Spinal cord (tissue), 10 donors: ENCODE data around the gene AP2B1. TPM values are rescaled to one million over a fixed set of nuclear protein-coding genes. Genes with fewer than 3 reads are reported as not detected.

Experiments used
- DNase-seq, 6 donors: peaks; one replicate each; pipeline versions ENCODE4 v3.0.0 to v3.0.0-alpha.2; 2013 to 2015; ENCODE audit warnings: low spot score in 6 of 6, low read depth in 4 of 6
- H3K27ac ChIP-seq: one replicate; pipeline ENCODE4 v1.5.1; 2013; ENCODE audit warnings: low read depth, low read length, control low read depth
- H3K27me3 ChIP-seq: one replicate; pipeline ENCODE4 v1.6.1; 2013; ENCODE audit warnings: low read length; ENCODE audit not compliant: control insufficient read depth, insufficient read depth
- H3K36me3 ChIP-seq: one replicate; pipeline ENCODE4 v1.6.1; 2013; ENCODE audit warnings: low read length; ENCODE audit not compliant: control insufficient read depth, insufficient read depth
- H3K4me1 ChIP-seq: one replicate; pipeline ENCODE4 v1.6.1; 2013; ENCODE audit warnings: low read length; ENCODE audit not compliant: control insufficient read depth, insufficient read depth
- H3K4me3 ChIP-seq: one replicate; pipeline ENCODE4 v1.5.1; 2013; ENCODE audit warnings: low read depth, low read length, control low read depth
- H3K9me3 ChIP-seq: one replicate; pipeline ENCODE4 v1.6.1; 2013; ENCODE audit warnings: low read length; ENCODE audit not compliant: control insufficient read depth, insufficient read depth
- WGBS: methylation state at CpG from one replicate; pipeline ENCODE4 v1.1.5; 2013; ENCODE audit warnings: missing lambda C conversion rate; ENCODE audit not compliant: insufficient coverage; 5-methylcytosine and 5-hydroxymethylcytosine counted together
- long read RNA-seq, 4 donors: transcript quantifications; one replicate each; lab custom pipeline, GENCODE V29; 2026
- polyA plus RNA-seq, 2 donors: library from polyadenylated mRNA; unstranded; fragments of 120-200 nt; gene quantifications; one replicate each; pipeline ENCODE4 v1.2.1, GENCODE V29; 2013; ENCODE audit not compliant: insufficient read length in 2 of 2
- total RNA-seq, 2 donors: library from RNA; depleted of rRNA in 1 of 2; stranded (reverse); fragments of 120-200 nt in 1 of 2; fragments of >200 nt in 1 of 2; gene quantifications; one replicate each; pipeline versions ENCODE4 v1.2.3 to v1.2.4, GENCODE V29; 2013 to 2014
- donor health status: healthy.

Gene AP2B1
- 100 to 1,000 TPM; 115 to 187 TPM for total RNA-seq
- polyA plus RNA-seq = 100 to 1,000 TPM; 247 to 287 TPM
- long read RNA-seq, donor 1, full-length matches to known transcripts = 12 of 41 reads
- long read RNA-seq, donor 1, partial matches to known transcripts = 29 of 41 reads
- long read RNA-seq, donor 1, other reads (novel, unspliced or antisense) = 0 of 41 reads
- long read RNA-seq, donor 2, full-length matches to known transcripts = 7 of 39 reads
- long read RNA-seq, donor 2, partial matches to known transcripts = 32 of 39 reads
- long read RNA-seq, donor 2, other reads (novel, unspliced or antisense) = 0 of 39 reads
- long read RNA-seq, donor 3, full-length matches to known transcripts = 9 of 29 reads
- long read RNA-seq, donor 3, partial matches to known transcripts = 20 of 29 reads
- long read RNA-seq, donor 3, other reads (novel, unspliced or antisense) = 0 of 29 reads
- long read RNA-seq, donor 4, full-length matches to known transcripts = 3 of 3 reads
- long read RNA-seq, donor 4, partial matches to known transcripts = 0 of 3 reads
- long read RNA-seq, donor 4, other reads (novel, unspliced or antisense) = 0 of 3 reads

- peaks cover 7% of the 10 kb centered on the region for H3K4me1 ChIP-seq
Measured at GRCh38 chr17:35587074-35587961, at the start of gene AP2B1. TSS of gene AP2B1 (plus strand) at chr17:35587322. CDS start at chr17:35594031, 6,709 bp downstream.

GRCh38 chr17:35537601-35538141, 49.5 kb upstream of the AP2B1 start, which contains the start of gene SLFN12L:
TSS of gene SLFN12L (minus strand) at chr17:35537678. CDS start at chr17:35522364, 15,314 bp downstream.
- Histone ChIP-seq H3K27me3 (peaks cover 12% of the 10 kb centered on the region), H3K27ac (no peak within 1 kb of the TSS), H3K4me1 (no peaks in the 10 kb centered on the region), H3K4me3 (no peak within 1 kb of the TSS), H3K36me3 (no peaks in the 10 kb centered on the region), H3K9me3 (no peaks in the 10 kb centered on the region)
- peak in 1 of 6 donors; percentile 16 for DNase-seq
- WGBS = 100% methylated on average over 1 of the region's 2 CpGs

More at GRCh38 chr17:35587074-35587961, at the start of gene AP2B1:
- Histone ChIP-seq H3K27ac (peak within 1 kb of the TSS; percentile 94), H3K27me3 (no peaks in the 10 kb centered on the region), H3K4me3 (peak within 1 kb of the TSS; percentile 99), H3K9me3 (no peaks in the 10 kb centered on the region), H3K36me3 (no peaks in the 10 kb centered on the region)
- under 1% methylated on average over 49 of the region's 50 CpGs for WGBS
- DNase-seq = peak; percentile 94 to 99 (median 97)

GRCh38 chr17:35539659-35540026, 47.5 kb upstream of the AP2B1 start:
- Histone ChIP-seq H3K4me3 (no peak overlapping the region), H3K27ac (no peak overlapping the region), H3K4me1 (no peaks in the 10 kb centered on the region), H3K27me3 (peaks cover 12% of the 10 kb centered on the region), H3K36me3 (no peaks in the 10 kb centered on the region), H3K9me3 (no peaks in the 10 kb centered on the region)
- DNase-seq = no peak
- 53% methylated on average over 3 of the region's 5 CpGs for WGBS

- 58% methylated on average over 2 of the region's 8 CpGs for WGBS
- no peaks in the 10 kb centered on the region for H3K9me3 ChIP-seq
- peaks cover 12% of the 10 kb centered on the region for H3K27me3 ChIP-seq
- DNase-seq = no peak
- no peak overlapping the region for H3K4me3 ChIP-seq
- no peaks in the 10 kb centered on the region for H3K4me1 ChIP-seq
- no peaks in the 10 kb centered on the region for H3K36me3 ChIP-seq
- H3K27ac ChIP-seq = no peak overlapping the region
Measured at GRCh38 chr17:35540589-35541404, 46.3 kb upstream of the AP2B1 start.

GRCh38 chr17:35541434-35541833, 45.7 kb upstream of the AP2B1 start:
- Histone ChIP-seq H3K27ac (no peak overlapping the region), H3K4me1 (no peaks in the 10 kb centered on the region), H3K4me3 (no peak overlapping the region), H3K9me3 (no peaks in the 10 kb centered on the region), H3K36me3 (no peaks in the 10 kb centered on the region), H3K27me3 (peaks cover 12% of the 10 kb centered on the region)
- DNase-seq = no peak
- WGBS = no CpG with 5 or more reads among the region's 1 CpG

- Histone ChIP-seq H3K9me3 (no peaks in the 10 kb centered on the region), H3K27ac (no peak overlapping the region), H3K27me3 (peaks cover 18% of the 10 kb centered on the region), H3K36me3 (no peaks in the 10 kb centered on the region), H3K4me1 (no peaks in the 10 kb centered on the region), H3K4me3 (no peak overlapping the region)
- no peak for DNase-seq
Measured at GRCh38 chr17:35542990-35543389, 44.1 kb upstream of the AP2B1 start.

GRCh38 chr17:35543856-35544255, 43.3 kb upstream of the AP2B1 start:
- Histone ChIP-seq H3K9me3 (no peaks in the 10 kb centered on the region), H3K27me3 (peaks cover 21% of the 10 kb centered on the region)
- no CpG with 5 or more reads among the region's 1 CpG for WGBS

GRCh38 chr17:35545150-35545549, 42.0 kb upstream of the AP2B1 start:
- Histone ChIP-seq H3K9me3 (no peaks in the 10 kb centered on the region), H3K4me1 (no peaks in the 10 kb centered on the region), H3K27me3 (peaks cover 17% of the 10 kb centered on the region), H3K36me3 (no peaks in the 10 kb centered on the region), H3K27ac (no peak overlapping the region), H3K4me3 (no peak overlapping the region)
- WGBS = no CpG with 5 or more reads among the region's 1 CpG
- no peak for DNase-seq

More at GRCh38 chr17:35543856-35544255, 43.3 kb upstream of the AP2B1 start:
- no peak for DNase-seq
- no peak overlapping the region for H3K4me3 ChIP-seq
- no peak overlapping the region for H3K27ac ChIP-seq
- H3K36me3 ChIP-seq = no peaks in the 10 kb centered on the region
- no peaks in the 10 kb centered on the region for H3K4me1 ChIP-seq
